Neural cell (in vitro differentiated cells): ENCODE measurements around the gene CILP2. TPM values are rescaled to one million over a fixed set of nuclear protein-coding genes. Genes with fewer than 3 reads are reported as not detected.

Experiments
- H2AFZ ChIP-seq: fragments of 200-600, 300-800 bp; sonication (generic), shearing (Covaris generic); 2 replicates; pipeline ENCODE4 v1.6.0; 2014; ENCODE audit warnings: low read depth, mild to moderate bottlenecking, antibody characterized with exemption, low read length, moderate library complexity
- H3F3A ChIP-seq: fragments of 200-600 bp; shearing (Covaris generic); 2 replicates; pipeline ENCODE4 v1.6.1; 2016; ENCODE audit warnings: mild to moderate bottlenecking, moderate library complexity, mixed read lengths, antibody characterized with exemption, low read length; ENCODE audit not compliant: insufficient read depth, poor library complexity, severe bottlenecking
- H3K27ac ChIP-seq: fragments of 200-600, 300-800 bp; sonication (generic), shearing (Covaris generic); 2 replicates; pipeline ENCODE4 v1.5.1; 2014; ENCODE audit warnings: mild to moderate bottlenecking, low read length, moderate library complexity
- H3K27me3 ChIP-seq: fragments of 300-800, 200-600 bp; sonication (generic), shearing (Covaris generic); 2 replicates; pipeline ENCODE4 v1.6.0; 2014; ENCODE audit warnings: mild to moderate bottlenecking, low read depth, low read length, moderate library complexity; ENCODE audit not compliant: insufficient read depth
- H3K36me3 ChIP-seq: fragments of 300-800, 200-600 bp; sonication (generic), shearing (Covaris generic); 2 replicates; pipeline ENCODE4 v1.5.1; 2014; ENCODE audit warnings: mild to moderate bottlenecking, antibody characterized with exemption, low read length, moderate library complexity; ENCODE audit not compliant: insufficient read depth
- H3K4me2 ChIP-seq: fragments of 300-800, 200-600 bp; sonication (generic), shearing (Covaris generic); 2 replicates; pipeline ENCODE4 v1.6.0; 2014; ENCODE audit warnings: mild to moderate bottlenecking, low read length
- H3K4me3 ChIP-seq: fragments of 300-800, 200-600 bp; sonication (generic), shearing (Covaris generic); 2 replicates; pipeline ENCODE4 v1.5.1; 2014; ENCODE audit warnings: mild to moderate bottlenecking, low read length, moderate library complexity
- H3K79me2 ChIP-seq: fragments of 200-600 bp; shearing (Covaris generic); replicated peaks from 2 replicates; pipeline ENCODE4 v1.6.0; 2014; ENCODE audit warnings: mild to moderate bottlenecking, low read length, moderate library complexity; ENCODE audit not compliant: insufficient read depth
- H3K9ac ChIP-seq: fragments of 300-800, 200-600 bp; sonication (generic), shearing (Covaris generic); 2 replicates; pipeline ENCODE4 v1.6.1; 2016; ENCODE audit warnings: mild to moderate bottlenecking, low read length, mixed read lengths
- H3K9me2 ChIP-seq: fragments of 200-600 bp; shearing (Covaris generic); 2 replicates; pipeline ENCODE4 v1.6.1; 2016; ENCODE audit warnings: mild to moderate bottlenecking, low read length, mixed read lengths; ENCODE audit not compliant: insufficient read depth
- H3K9me3 ChIP-seq: fragments of 200-600, 300-800 bp; sonication (generic), shearing (Covaris generic); 2 replicates; pipeline ENCODE4 v1.6.1; 2016; ENCODE audit warnings: mild to moderate bottlenecking, mixed run types, low read length, moderate library complexity, mixed read lengths
- H4K20me1 ChIP-seq: fragments of 200-600 bp; shearing (Covaris generic); 2 replicates; pipeline ENCODE4 v1.6.1; 2016; ENCODE audit warnings: mild to moderate bottlenecking, mixed run types; ENCODE audit not compliant: insufficient read depth
- CTCF ChIP-seq: fragments of 450-650 bp; IDR thresholded peaks from 2 replicates; pipeline ENCODE4 v1.5.1; 2014; ENCODE audit warnings: antibody characterized with exemption, mild to moderate bottlenecking, moderate library complexity; ENCODE audit not compliant: poor library complexity, severe bottlenecking
- EP300 ChIP-seq: fragments of 450-650 bp; conservative IDR thresholded peaks from 2 replicates; pipeline ENCODE4 v1.6.1; 2014; ENCODE audit warnings: antibody characterized with exemption, mild to moderate bottlenecking, moderate library complexity; ENCODE audit not compliant: poor library complexity, severe bottlenecking
- EZH2 ChIP-seq: fragments of 200-600, 300-800 bp; shearing (Covaris generic), sonication (generic); IDR thresholded peaks from 2 replicates; pipeline ENCODE4 v1.6.1; 2014; ENCODE audit warnings: antibody characterized with exemption, low read length, borderline replicate concordance, mild to moderate bottlenecking; ENCODE audit not compliant: insufficient read depth, poor library complexity, severe bottlenecking
- MXI1 ChIP-seq: fragments of 450-650 bp; conservative IDR thresholded peaks from 2 replicates; pipeline ENCODE4 v1.6.1; 2014; ENCODE audit warnings: antibody characterized with exemption, mild to moderate bottlenecking; ENCODE audit not compliant: poor library complexity, severe bottlenecking
- POLR2AphosphoS5 ChIP-seq: IDR thresholded peaks from 2 replicates; pipeline ENCODE4 v1.6.1; 2012
- RAD21 ChIP-seq: fragments of 450-650 bp; conservative IDR thresholded peaks from 2 replicates; pipeline ENCODE4 v1.6.1; 2014; ENCODE audit warnings: antibody characterized with exemption, mild to moderate bottlenecking, moderate library complexity
- REST ChIP-seq: IDR thresholded peaks from 2 replicates; pipeline ENCODE4 v1.6.1; 2012; ENCODE audit warnings: borderline replicate concordance
- SMC3 ChIP-seq: fragments of 450-650 bp; conservative IDR thresholded peaks from 2 replicates; pipeline ENCODE4 v1.6.1; 2014; ENCODE audit warnings: antibody characterized with exemption, mild to moderate bottlenecking, moderate library complexity; ENCODE audit not compliant: poor library complexity
- TAF1 ChIP-seq: IDR thresholded peaks from 2 replicates; pipeline ENCODE4 v1.6.1; 2012; ENCODE audit warnings: low read depth
- polyA plus RNA-seq: library from polyadenylated mRNA; depleted of rRNA; stranded (reverse); fragments of >200 nt; gene quantifications from 2 replicates; pipeline ENCODE4 v1.2.3, GENCODE V29; 2014

The CILP2 gene
- polyA plus RNA-seq, 1 donor from 2014 or later = 0.84 TPM

GRCh38 chr19:19539698-19540063, 1.6 kb downstream of the CILP2 start:
- Histone ChIP-seq H2AFZ (no peak overlapping the region), H3K9me3 (no peaks in the 10 kb centered on the region), H3F3A (no peaks in the 10 kb centered on the region), H3K9me2 (no peaks in the 10 kb centered on the region), H3K27me3 (no peaks in the 10 kb centered on the region), H3K9ac (no peak overlapping the region), H4K20me1 (no peaks in the 10 kb centered on the region), H3K4me3 (no peak overlapping the region), H3K36me3 (no peaks in the 10 kb centered on the region), H3K27ac (no peak overlapping the region), H3K4me2 (no peak overlapping the region), H3K79me2 (no peaks in the 10 kb centered on the region)
- TF ChIP-seq RAD21 (no peak), SMC3 (no peak), POLR2AphosphoS5 (no peak), MXI1 (no peak), TAF1 (no peak)

- H3K36me3 ChIP-seq = no peaks in the 10 kb centered on the region
- H3K27me3 ChIP-seq = no peaks in the 10 kb centered on the region
- H3K9ac ChIP-seq = no peak overlapping the region
- H2AFZ ChIP-seq = no peak overlapping the region
- H4K20me1 ChIP-seq = no peaks in the 10 kb centered on the region
- no peak overlapping the region for H3K4me2 ChIP-seq
- H3K27ac ChIP-seq = no peak overlapping the region
- no peaks in the 10 kb centered on the region for H3F3A ChIP-seq
- no peaks in the 10 kb centered on the region for H3K9me2 ChIP-seq
- H3K9me3 ChIP-seq = no peaks in the 10 kb centered on the region
- TF ChIP-seq MXI1 (no peak), REST (no peak), POLR2AphosphoS5 (no peak), SMC3 (no peak), EZH2 (no peak), CTCF (no peak), RAD21 (no peak), EP300 (no peak), TAF1 (no peak)
- H3K79me2 ChIP-seq = no peaks in the 10 kb centered on the region
- H3K4me3 ChIP-seq = no peak overlapping the region
These were observed 2.1 kb downstream of the CILP2 start for GRCh38 chr19:19540064-19540714.
